Measurements from ENCODE around the gene ADK. TPM values are rescaled to one million over a fixed set of nuclear protein-coding genes. Genes with fewer than 3 reads are reported as not detected.

Gene ADK
- total RNA-seq, 3 donors from 2014 or later, result 13.8 to 24.0 (median 22.9) TPM

DNA sequence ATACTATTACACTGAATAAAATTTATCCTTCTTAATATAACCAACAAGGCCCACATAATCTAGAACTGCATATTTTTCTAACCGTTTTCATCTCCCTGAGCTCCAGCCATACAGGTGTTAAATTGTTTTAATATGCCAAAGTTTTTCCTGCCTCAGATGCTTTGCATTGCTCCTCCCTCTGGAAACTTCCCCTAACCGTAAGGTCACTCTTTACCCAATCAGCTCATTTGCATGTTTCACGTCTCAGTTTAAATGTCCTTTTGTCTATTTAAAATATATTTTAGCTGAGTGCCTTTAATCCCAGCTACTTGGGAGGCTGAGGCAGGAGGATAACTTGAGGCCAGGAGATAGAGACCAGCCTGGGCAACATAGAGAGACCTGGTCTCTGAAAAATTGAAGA is 228.5 kb downstream of the ADK start:
- DNase-seq, result no peak
- intact Hi-C loops (cut with DNase I, micrococcal nuclease), result no loop called here
- TF ChIP-seq, protein P1, sequence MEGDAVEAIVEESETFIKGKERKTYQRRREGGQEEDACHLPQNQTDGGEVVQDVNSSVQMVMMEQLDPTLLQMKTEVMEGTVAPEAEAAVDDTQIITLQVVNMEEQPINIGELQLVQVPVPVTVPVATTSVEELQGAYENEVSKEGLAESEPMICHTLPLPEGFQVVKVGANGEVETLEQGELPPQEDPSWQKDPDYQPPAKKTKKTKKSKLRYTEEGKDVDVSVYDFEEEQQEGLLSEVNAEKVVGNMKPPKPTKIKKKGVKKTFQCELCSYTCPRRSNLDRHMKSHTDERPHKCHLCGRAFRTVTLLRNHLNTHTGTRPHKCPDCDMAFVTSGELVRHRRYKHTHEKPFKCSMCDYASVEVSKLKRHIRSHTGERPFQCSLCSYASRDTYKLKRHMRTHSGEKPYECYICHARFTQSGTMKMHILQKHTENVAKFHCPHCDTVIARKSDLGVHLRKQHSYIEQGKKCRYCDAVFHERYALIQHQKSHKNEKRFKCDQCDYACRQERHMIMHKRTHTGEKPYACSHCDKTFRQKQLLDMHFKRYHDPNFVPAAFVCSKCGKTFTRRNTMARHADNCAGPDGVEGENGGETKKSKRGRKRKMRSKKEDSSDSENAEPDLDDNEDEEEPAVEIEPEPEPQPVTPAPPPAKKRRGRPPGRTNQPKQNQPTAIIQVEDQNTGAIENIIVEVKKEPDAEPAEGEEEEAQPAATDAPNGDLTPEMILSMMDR (IDR thresholded peaks at IDR 0.05), result no peak
- Histone ChIP-seq H3K9me3 (no peaks in the 10 kb centered on the region), H3K4me1 (ENCODE audit: low read depth) (no peaks in the 10 kb centered on the region), H3K36me3 (ENCODE audit: low read depth) (no peaks in the 10 kb centered on the region), H3K4me3 (no peak overlapping the region)
- ATAC-seq, result no peak

DNA sequence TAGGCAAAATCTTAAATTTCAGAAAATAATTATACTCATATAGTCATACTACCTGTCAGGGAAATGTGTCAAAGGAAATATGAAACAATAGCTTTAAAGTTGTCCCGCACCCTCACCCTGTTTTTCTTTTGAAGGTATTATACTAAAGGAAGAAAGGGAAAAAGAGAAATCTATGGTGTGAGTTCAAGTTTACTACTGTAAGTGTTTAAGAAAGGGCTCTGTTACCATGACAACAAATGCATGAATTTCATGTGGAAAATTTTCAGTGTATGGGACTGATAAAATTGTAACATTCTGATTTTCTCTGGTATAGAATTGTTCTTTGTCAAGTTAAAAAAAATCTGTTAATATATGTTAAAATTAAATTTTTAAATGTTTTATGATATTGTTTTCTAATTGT is 229.8 kb downstream of the ADK start:
- H3K4me1 ChIP-seq (ENCODE audit: low read depth), result no peaks in the 10 kb centered on the region
- H3K4me3 ChIP-seq, result no peak overlapping the region
- H3K9me3 ChIP-seq, result no peaks in the 10 kb centered on the region
- TF ChIP-seq, protein P1 (IDR thresholded peaks at IDR 0.05), result no peak
- ATAC-seq (no peak), DNase-seq (no peak)
- H3K36me3 ChIP-seq (ENCODE audit: low read depth), result no peaks in the 10 kb centered on the region
- intact Hi-C loops (cut with DNase I, micrococcal nuclease), result no loop called here

DNA sequence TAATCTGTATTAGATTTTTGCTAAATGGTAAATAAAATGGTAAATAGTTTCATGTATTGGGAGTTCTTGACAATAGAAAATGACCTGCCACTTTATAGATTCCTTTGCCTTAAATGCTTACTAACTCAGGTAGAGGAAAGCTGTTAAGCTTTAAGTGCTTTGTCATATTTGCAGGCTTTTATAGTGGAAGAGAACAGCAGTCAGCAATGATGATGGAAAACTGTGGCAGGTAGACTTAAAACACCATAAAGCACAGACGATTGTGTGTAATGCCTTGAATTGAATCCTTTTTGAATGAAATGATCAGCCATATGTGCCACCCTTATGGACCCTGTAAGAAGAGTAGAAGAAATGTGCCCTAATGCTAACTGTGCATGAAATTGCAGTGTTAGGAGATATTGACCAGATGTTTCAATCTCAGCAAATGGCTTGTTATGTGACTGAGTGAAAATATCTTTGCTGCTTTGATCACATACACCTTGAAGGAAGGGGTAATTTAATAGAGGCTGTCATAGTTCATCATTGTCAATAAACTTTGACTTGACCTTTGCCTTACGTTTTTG is 230.4 kb downstream of the ADK start:
- DNase-seq, result no peak
- Histone ChIP-seq H3K4me3 (no peak overlapping the region), H3K4me1 (ENCODE audit: low read depth) (no peaks in the 10 kb centered on the region), H3K9me3 (no peaks in the 10 kb centered on the region), H3K36me3 (ENCODE audit: low read depth) (no peaks in the 10 kb centered on the region)
- TF ChIP-seq, protein P1 (IDR thresholded peaks at IDR 0.05), result no peak
- intact Hi-C loops (cut with DNase I, micrococcal nuclease), result no loop called here
- ATAC-seq, result no peak

DNA sequence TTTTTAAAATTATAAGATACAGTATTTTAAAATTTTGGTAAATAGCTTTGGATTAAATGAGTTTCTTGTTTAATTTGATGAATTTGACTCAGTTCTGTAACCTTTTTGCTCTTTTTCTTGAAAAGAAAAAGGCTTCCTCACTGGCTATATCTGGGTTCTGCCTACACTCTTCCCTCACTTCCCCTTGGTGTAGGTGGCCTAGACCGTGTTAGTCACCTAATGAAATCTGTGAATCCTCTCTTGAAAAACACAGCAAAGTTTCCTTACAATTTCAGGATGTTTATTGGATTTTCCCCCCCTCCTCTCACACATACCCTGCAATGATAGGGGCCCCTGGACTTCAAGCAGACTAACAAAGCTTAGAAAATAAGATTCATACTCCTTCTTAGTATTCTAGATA is 231.6 kb downstream of the ADK start:
- DNase-seq (no peak), ATAC-seq (no peak)
- TF ChIP-seq, protein P1 (IDR thresholded peaks at IDR 0.05), result no peak
- H3K4me3 ChIP-seq, result no peak overlapping the region
- no peaks in the 10 kb centered on the region for H3K4me1 ChIP-seq (ENCODE audit: low read depth)
- H3K9me3 ChIP-seq, result no peaks in the 10 kb centered on the region
- intact Hi-C loops (cut with DNase I, micrococcal nuclease), result no loop called here
- H3K36me3 ChIP-seq (ENCODE audit: low read depth), result no peaks in the 10 kb centered on the region

DNA sequence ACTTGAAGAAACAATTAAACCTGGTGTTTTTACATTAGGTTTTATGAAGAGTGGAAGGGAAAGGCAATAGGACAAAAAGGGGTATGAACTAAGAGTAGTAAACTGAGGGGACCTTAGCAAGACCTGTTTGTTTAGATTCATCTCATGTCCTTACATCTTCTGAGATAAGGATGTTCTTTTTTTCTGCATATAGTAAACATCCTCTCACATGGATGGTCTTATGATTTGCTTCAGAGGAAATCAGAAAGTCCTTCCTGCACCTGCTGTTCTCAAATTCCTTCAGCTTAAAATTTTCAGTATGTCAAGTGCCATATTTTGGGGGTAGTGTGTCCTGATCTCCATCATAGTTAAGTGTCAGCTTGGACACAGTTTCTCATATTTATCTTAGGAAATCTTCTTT is 232.6 kb downstream of the ADK start:
- Histone ChIP-seq H3K4me3 (no peak overlapping the region), H3K36me3 (ENCODE audit: low read depth) (no peaks in the 10 kb centered on the region), H3K9me3 (no peaks in the 10 kb centered on the region), H3K4me1 (ENCODE audit: low read depth) (no peaks in the 10 kb centered on the region)
- peak; percentile 13 for ATAC-seq
- DNase-seq, result no peak
- TF ChIP-seq, protein P1 (IDR thresholded peaks at IDR 0.05), result no peak
- intact Hi-C loops (cut with DNase I, micrococcal nuclease), result no loop called here
